Mesodermal cell (in vitro differentiated cells): ENCODE results near the gene RAB27B.
A peak's percentile ranks its signal among the peaks of the same experiment; 100 is the strongest.
"Not testable (repeated sequence)": the region's sequence is repeated elsewhere in the genome, so short reads cannot be mapped to it uniquely, and the experiment has no call there.

ENCODE experiments used
- H3K27ac ChIP-seq: 2 replicates; pipeline ENCODE4 v1.7.0; 2013; ENCODE audit warnings: mild to moderate bottlenecking, low read depth, low read length, moderate library complexity; ENCODE audit not compliant: severe bottlenecking
- H3K36me3 ChIP-seq: 2 replicates; pipeline ENCODE4 v1.7.1; 2013; ENCODE audit warnings: mild to moderate bottlenecking, low read length, moderate library complexity; ENCODE audit not compliant: control insufficient read depth, insufficient read depth
- H3K4me1 ChIP-seq: one replicate; pipeline ENCODE4 v1.7.1; 2013; ENCODE audit warnings: mild to moderate bottlenecking, low read length; ENCODE audit not compliant: insufficient read depth, control insufficient read depth, poor library complexity, severe bottlenecking
- H3K4me3 ChIP-seq: 2 replicates; pipeline ENCODE4 v1.7.0; 2013; ENCODE audit warnings: low read length, control low read depth, mild to moderate bottlenecking; ENCODE audit not compliant: insufficient read depth, poor library complexity, severe bottlenecking; ENCODE audit errors: extremely low read depth
- H3K9me3 ChIP-seq: 2 replicates; pipeline ENCODE4 v1.7.1; 2013; ENCODE audit warnings: mild to moderate bottlenecking, low read length, moderate library complexity; ENCODE audit not compliant: control insufficient read depth
- WGBS, 2 experiments: methylation state at CpG; one replicate each; pipeline ENCODE4 v1.1.5; 2013; ENCODE audit warnings: missing lambda C conversion rate in 2 of 2; ENCODE audit not compliant: insufficient coverage in 2 of 2; 5-methylcytosine and 5-hydroxymethylcytosine counted together

Gene RAB27B

GRCh38 chr18:54798186-54798585 is 30.1 kb upstream of the RAB27B start:
- H3K4me3 ChIP-seq: no peak overlapping the region
- no peaks in the 10 kb centered on the region for H3K9me3 ChIP-seq
- WGBS, 2 experiments: 92 to 100% methylated on average over 2 of the region's 3 CpGs
- H3K36me3 ChIP-seq: no peaks in the 10 kb centered on the region
- H3K27ac ChIP-seq: no peak overlapping the region
- H3K4me1 ChIP-seq: peaks cover 6% of the 10 kb centered on the region

GRCh38 chr18:54801374-54801773 is 26.9 kb upstream of the RAB27B start:
- Histone ChIP-seq H3K4me3 (no peak overlapping the region), H3K27ac (no peak overlapping the region), H3K4me1 (peaks cover 2% of the 10 kb centered on the region), H3K9me3 (no peaks in the 10 kb centered on the region), H3K36me3 (no peaks in the 10 kb centered on the region)
- WGBS, 2 experiments: 80% methylated on average over 1 of the region's 1 CpG; no CpG with 5 or more reads in 1 of the 2 experiments

- Histone ChIP-seq H3K9me3 (no peaks in the 10 kb centered on the region), H3K27ac (no peak overlapping the region), H3K4me3 (no peak overlapping the region), H3K4me1 (peaks cover 2% of the 10 kb centered on the region), H3K36me3 (no peaks in the 10 kb centered on the region)
- 100% methylated on average over 1 of the region's 2 CpGs; no CpG with 5 or more reads in 1 of the 2 experiments for WGBS, 2 experiments
These were observed 26.1 kb upstream of the RAB27B start for GRCh38 chr18:54802178-54802577.

- 88% methylated on average over 1 of the region's 2 CpGs; no CpG with 5 or more reads in 1 of the 2 experiments for WGBS, 2 experiments
- Histone ChIP-seq H3K27ac (no peak overlapping the region), H3K4me3 (no peak overlapping the region), H3K36me3 (no peaks in the 10 kb centered on the region), H3K9me3 (no peaks in the 10 kb centered on the region), H3K4me1 (peaks cover 2% of the 10 kb centered on the region)
These were observed 25.4 kb upstream of the RAB27B start for GRCh38 chr18:54802686-54803395.

- WGBS, 2 experiments: 100% methylated on average over 2 of the region's 3 CpGs; no CpG with 5 or more reads in 1 of the 2 experiments
- no peaks in the 10 kb centered on the region for H3K9me3 ChIP-seq
- H3K27ac ChIP-seq: peak overlapping the region; percentile 73
- no peak overlapping the region for H3K4me3 ChIP-seq
- no peaks in the 10 kb centered on the region for H3K36me3 ChIP-seq
- peaks cover 2% of the 10 kb centered on the region for H3K4me1 ChIP-seq
These were observed 22.5 kb upstream of the RAB27B start for GRCh38 chr18:54805571-54806334.

GRCh38 chr18:54806526-54806925 is 21.8 kb upstream of the RAB27B start:
- H3K4me3 ChIP-seq: no peak overlapping the region
- no peaks in the 10 kb centered on the region for H3K36me3 ChIP-seq
- H3K9me3 ChIP-seq: no peaks in the 10 kb centered on the region
- no peak overlapping the region for H3K27ac ChIP-seq
- H3K4me1 ChIP-seq: peaks cover 2% of the 10 kb centered on the region

GRCh38 chr18:54807303-54807702 is 21.0 kb upstream of the RAB27B start:
- Histone ChIP-seq H3K4me1 (peaks cover 2% of the 10 kb centered on the region), H3K4me3 (no peak overlapping the region), H3K36me3 (no peaks in the 10 kb centered on the region), H3K9me3 (no peaks in the 10 kb centered on the region), H3K27ac (no peak overlapping the region)
- 100% methylated on average over 1 of the region's 2 CpGs for WGBS, 2 experiments

GRCh38 chr18:54810662-54811061 is 17.6 kb upstream of the RAB27B start:
- not testable (repeated sequence) for H3K36me3 ChIP-seq, H3K9me3 ChIP-seq, H3K4me3 ChIP-seq, H3K27ac ChIP-seq, H3K4me1 ChIP-seq
- WGBS, 2 experiments: no CpG with 5 or more reads among the region's 5 CpGs

GRCh38 chr18:54812885-54813284 is 15.4 kb upstream of the RAB27B start:
- Histone ChIP-seq H3K4me3 (no peak overlapping the region), H3K36me3 (no peaks in the 10 kb centered on the region), H3K4me1 (no peaks in the 10 kb centered on the region), H3K27ac (no peak overlapping the region), H3K9me3 (no peaks in the 10 kb centered on the region)
- no CpG with 5 or more reads among the region's 2 CpGs for WGBS, 2 experiments

- no CpG with 5 or more reads among the region's 1 CpG for WGBS, 2 experiments
- Histone ChIP-seq H3K36me3 (no peaks in the 10 kb centered on the region), H3K4me1 (no peaks in the 10 kb centered on the region), H3K4me3 (no peak overlapping the region), H3K27ac (no peak overlapping the region), H3K9me3 (no peaks in the 10 kb centered on the region)
These were observed 15.0 kb upstream of the RAB27B start for GRCh38 chr18:54813305-54813704.
